AG04450 (cell line): ENCODE results near the gene TRPC4AP. TPM values are rescaled to one million over a fixed set of nuclear protein-coding genes. Genes with fewer than 3 reads are reported as not detected.

ENCODE experiments used
- CTCF ChIA-PET: fragments of 300-600, 350-600 bp; formaldehyde crosslinking; extraction: SDS; loops from one replicate; lab custom pipeline; 2022; ENCODE audit warnings: antibody characterized with exemption, inconsistent platforms; lab: Charles Lee
- POLR2A ChIA-PET: fragments of 350-600 bp; formaldehyde crosslinking; extraction: SDS; loops from one replicate; lab custom pipeline; 2021; ENCODE audit warnings: antibody characterized with exemption, inconsistent platforms; lab: Yijun Ruan, JAX
- DNase-seq: peaks from one replicate; pipeline ENCODE4 v3.0.0-alpha.2; 2011; ENCODE audit warnings: low read depth, low spot score
- H3K27ac ChIP-seq: one replicate; pipeline ENCODE4 v1.5.1; 2012; ENCODE audit warnings: low read depth, low read length, control low read depth
- H3K27me3 ChIP-seq: one replicate; pipeline ENCODE4 v1.6.0; 2012; ENCODE audit warnings: low read length; ENCODE audit not compliant: control insufficient read depth, insufficient read depth
- H3K4me3 ChIP-seq: 2 replicates; pipeline ENCODE4 v1.5.1; 2011; ENCODE audit warnings: mild to moderate bottlenecking, low read depth, low read length, control low read depth
- H3K9me3 ChIP-seq: 2 replicates; pipeline ENCODE4 v1.5.1; 2012; ENCODE audit warnings: low read length; ENCODE audit not compliant: control insufficient read depth, insufficient read depth
- polyA plus RNA-seq: library from polyadenylated mRNA; depleted of rRNA; stranded (reverse); fragments of >200 nt; gene quantifications from 2 replicates; pipeline ENCODE4 v1.2.3, GENCODE V29; 2011
- TF ChIP-seq, protein P1 (sequence below): IDR thresholded peaks from 2 replicates; pipeline ENCODE4 v1.5.1; 2011; ENCODE audit warnings: low read depth, low read length, control low read depth, inconsistent platforms

Gene TRPC4AP
- polyA plus RNA-seq, 1 experiment = 85.4 TPM

DNA sequence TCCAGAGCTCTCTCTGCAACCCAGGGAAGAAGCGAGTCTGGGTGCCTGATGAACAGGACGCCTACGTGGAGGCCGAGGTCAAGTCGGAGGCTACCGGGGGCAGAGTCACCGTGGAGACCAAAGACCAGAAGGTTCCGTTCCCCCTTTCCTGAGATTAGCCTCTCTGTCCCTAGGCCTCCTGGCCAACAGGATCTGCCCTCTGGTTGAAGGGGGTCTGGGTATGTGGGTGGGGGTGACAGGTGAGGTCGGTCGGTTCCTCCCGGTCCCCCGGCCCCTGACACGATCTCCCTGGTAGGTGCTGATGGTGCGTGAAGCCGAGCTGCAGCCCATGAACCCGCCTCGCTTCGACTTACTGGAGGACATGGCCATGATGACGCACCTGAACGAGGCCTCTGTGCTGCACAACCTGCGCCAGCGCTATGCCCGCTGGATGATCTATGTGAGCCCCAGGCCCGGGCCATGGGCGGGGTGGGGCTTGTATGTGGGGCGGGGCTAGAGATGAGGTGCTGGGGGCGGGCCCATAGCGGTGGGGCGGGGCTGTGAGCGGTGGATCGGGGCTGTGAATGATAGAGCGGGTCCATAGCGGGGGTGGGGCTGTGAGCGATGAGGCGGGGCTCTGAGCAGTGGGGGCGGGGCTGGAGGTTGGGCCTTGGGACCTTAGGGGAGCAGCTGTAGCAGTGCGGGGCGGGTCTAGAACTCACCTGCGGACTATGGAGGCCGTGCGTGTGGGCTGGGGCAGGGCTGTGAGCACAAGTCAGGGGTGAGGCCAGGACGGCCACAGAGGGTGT, 113.0 kb downstream of the TRPC4AP start:
- TF ChIP-seq, protein P1, sequence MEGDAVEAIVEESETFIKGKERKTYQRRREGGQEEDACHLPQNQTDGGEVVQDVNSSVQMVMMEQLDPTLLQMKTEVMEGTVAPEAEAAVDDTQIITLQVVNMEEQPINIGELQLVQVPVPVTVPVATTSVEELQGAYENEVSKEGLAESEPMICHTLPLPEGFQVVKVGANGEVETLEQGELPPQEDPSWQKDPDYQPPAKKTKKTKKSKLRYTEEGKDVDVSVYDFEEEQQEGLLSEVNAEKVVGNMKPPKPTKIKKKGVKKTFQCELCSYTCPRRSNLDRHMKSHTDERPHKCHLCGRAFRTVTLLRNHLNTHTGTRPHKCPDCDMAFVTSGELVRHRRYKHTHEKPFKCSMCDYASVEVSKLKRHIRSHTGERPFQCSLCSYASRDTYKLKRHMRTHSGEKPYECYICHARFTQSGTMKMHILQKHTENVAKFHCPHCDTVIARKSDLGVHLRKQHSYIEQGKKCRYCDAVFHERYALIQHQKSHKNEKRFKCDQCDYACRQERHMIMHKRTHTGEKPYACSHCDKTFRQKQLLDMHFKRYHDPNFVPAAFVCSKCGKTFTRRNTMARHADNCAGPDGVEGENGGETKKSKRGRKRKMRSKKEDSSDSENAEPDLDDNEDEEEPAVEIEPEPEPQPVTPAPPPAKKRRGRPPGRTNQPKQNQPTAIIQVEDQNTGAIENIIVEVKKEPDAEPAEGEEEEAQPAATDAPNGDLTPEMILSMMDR = no peak
- no peak for DNase-seq
- no peak overlapping the region for H3K27ac ChIP-seq
- ChIA-PET POLR2A (no interaction called here), CTCF (no interaction called here)
- H3K27me3 ChIP-seq = peaks cover 11% of the 10 kb centered on the region
- H3K9me3 ChIP-seq = no peaks in the 10 kb centered on the region; the same call in 1 of the 2 replicates
- H3K4me3 ChIP-seq = no peak overlapping the region

DNA sequence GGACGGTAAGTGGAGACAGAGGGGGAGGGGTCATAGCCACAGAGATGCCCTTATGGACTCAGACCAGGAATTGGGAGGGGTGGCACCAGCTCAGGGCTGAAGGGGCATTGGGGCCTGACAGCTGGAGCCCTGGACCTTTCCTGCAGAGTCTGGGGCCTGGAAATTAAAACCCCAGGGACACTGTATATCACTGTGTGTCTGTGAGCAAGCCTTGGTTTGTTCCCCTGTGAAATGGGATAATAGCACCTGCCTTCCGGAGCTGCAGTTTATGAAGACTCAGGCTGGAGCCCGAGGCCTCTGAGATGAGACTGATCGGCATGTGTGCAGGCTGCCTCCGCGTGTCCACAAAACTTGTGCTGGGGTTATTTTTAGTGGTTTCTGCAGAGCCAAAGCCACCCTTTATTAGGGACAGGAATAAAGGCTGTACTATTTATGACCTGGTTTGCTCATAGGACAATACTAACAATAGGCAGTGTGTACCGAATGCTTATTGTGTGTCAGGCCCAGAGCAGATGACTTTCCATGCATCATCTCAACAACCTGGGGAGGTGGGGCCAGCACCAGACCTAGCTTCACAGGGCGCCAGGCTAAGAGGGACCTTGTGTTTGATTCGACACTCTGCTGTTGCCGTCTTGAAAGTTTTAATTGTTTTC, 114.4 kb downstream of the TRPC4AP start:
- TF ChIP-seq, protein P1 = no peak
- H3K27ac ChIP-seq = no peak overlapping the region
- CTCF ChIA-PET = no interaction called here
- POLR2A ChIA-PET = no interaction called here
- DNase-seq = no peak
- H3K27me3 ChIP-seq = peaks cover 3% of the 10 kb centered on the region
- H3K9me3 ChIP-seq = no peaks in the 10 kb centered on the region; the same call in 1 of the 2 replicates
- no peak overlapping the region for H3K4me3 ChIP-seq

DNA sequence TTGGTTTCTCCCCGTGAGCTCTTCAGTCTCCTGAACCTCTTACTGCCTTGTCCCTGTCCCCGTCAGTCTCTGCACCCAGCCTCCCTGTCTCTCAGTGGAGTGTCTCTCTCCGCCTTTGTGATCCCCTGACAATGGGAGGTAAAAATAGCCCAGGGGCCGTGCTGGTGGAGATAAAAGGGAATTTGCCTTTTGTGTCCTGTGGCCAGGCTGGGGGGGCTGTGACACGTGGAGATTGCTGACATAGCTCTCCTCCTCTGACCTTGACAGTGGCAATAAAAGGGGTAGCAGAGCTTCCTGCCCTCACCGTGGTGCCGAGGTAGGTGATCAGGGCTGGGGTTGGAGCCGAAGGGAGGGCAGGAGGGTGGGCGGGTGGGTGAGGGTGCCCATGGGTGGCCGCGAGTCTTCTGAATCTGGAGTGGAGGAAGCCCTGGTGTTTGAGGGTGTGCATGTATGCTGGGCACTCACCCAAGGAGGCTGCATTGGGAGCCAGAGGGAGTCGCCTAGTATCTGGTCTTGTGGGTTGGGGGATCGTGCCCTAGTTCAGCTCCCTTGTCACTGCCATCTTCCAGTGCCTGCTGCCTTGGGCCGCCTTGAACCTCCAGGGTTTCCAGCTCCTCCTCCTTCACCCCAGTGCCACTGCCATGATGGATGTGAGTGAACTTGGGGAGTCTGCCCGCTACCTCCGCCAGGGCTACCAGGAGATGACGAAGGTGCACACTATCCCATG, 115.1 kb downstream of the TRPC4AP start:
- DNase-seq = no peak
- peaks cover 7% of the 10 kb centered on the region for H3K27me3 ChIP-seq
- H3K4me3 ChIP-seq = no peak overlapping the region
- H3K9me3 ChIP-seq = no peaks in the 10 kb centered on the region; the same call in 1 of the 2 replicates
- CTCF ChIA-PET = interaction anchor here (0.7 kb wide), 1 partner anchor 461 kb away, joined by 4 read pairs; no protein-coding TSS in a partner anchor
- TF ChIP-seq, protein P1 = no peak
- POLR2A ChIA-PET = no interaction called here
- H3K27ac ChIP-seq = no peak overlapping the region

DNA sequence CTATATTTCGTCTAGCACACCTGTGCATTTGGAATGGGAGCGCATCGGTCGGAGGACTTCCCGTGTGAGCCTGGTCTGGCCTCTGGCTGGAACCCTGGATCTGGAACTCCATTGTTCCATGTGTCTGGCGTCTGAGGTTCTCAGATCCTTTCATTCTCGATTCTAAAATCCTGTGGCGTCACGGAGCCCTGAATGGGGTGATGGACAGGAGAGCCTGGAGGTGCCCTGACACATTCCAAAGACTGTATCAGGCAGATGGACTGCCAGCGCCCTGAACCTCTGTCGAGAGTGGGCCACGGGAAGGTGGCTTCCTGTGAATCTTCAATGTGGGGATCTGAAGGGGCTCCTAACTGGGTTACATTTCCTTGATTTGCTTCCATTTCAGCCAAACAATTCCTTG, 116.3 kb downstream of the TRPC4AP start:
- no peak overlapping the region for H3K4me3 ChIP-seq
- DNase-seq = no peak
- H3K27ac ChIP-seq = no peak overlapping the region
- TF ChIP-seq, protein P1 = no peak
- no peaks in the 10 kb centered on the region; the same call in 1 of the 2 replicates for H3K9me3 ChIP-seq
- H3K27me3 ChIP-seq = peaks cover 12% of the 10 kb centered on the region
- ChIA-PET CTCF (no interaction called here), POLR2A (interaction anchor here (0.5 kb wide), 1 partner anchor 255 kb away, joined by 18 read pairs; no protein-coding TSS in a partner anchor)
